GM21423 (cell line): ENCODE measurements around the gene C5orf46.
"Not testable (repeated sequence)": the region's sequence is repeated elsewhere in the genome, so short reads cannot be mapped to it uniquely, and the experiment has no call there.

Experiments used
- ATAC-seq: cut with Tn5 transposase; IDR thresholded peaks from one replicate; pipeline ENCODE4 v1.9.1; 2021; ENCODE audit warnings: mild to moderate bottlenecking, moderate library complexity; ENCODE audit not compliant: unreplicated experiment

C5orf46 gene

GRCh38 chr5:147906326-147907095, at the start of gene C5orf46:
Gene C5orf46, minus strand, starts transcription at chr5:147906538. Its CDS starts 37 bp downstream, at chr5:147906501.
- ATAC-seq = no peak

GRCh38 chr5:147954971-147955370, 48.6 kb upstream of the C5orf46 start:
- no peak for ATAC-seq

GRCh38 chr5:147949711-147950573, 43.6 kb upstream of the C5orf46 start:
- peak; percentile 80 for ATAC-seq

- not testable (repeated sequence) for ATAC-seq
Measured at GRCh38 chr5:147946658-147947274, 40.4 kb upstream of the C5orf46 start.

GRCh38 chr5:147939431-147940114, 33.2 kb upstream of the C5orf46 start:
- no peak for ATAC-seq

- ATAC-seq = no peak
Measured at GRCh38 chr5:147935032-147935431, 28.7 kb upstream of the C5orf46 start.

GRCh38 chr5:147930769-147931168, 24.4 kb upstream of the C5orf46 start:
- ATAC-seq = peak; percentile 68

GRCh38 chr5:147927901-147928300, 21.6 kb upstream of the C5orf46 start:
- no peak for ATAC-seq

- no peak for ATAC-seq
Measured at GRCh38 chr5:147925020-147925419, 18.7 kb upstream of the C5orf46 start.

- ATAC-seq = no peak
Measured at GRCh38 chr5:147921136-147921535, 14.8 kb upstream of the C5orf46 start.

- no peak for ATAC-seq
Measured at GRCh38 chr5:147920420-147921030, 14.2 kb upstream of the C5orf46 start.

GRCh38 chr5:147918899-147919298, 12.6 kb upstream of the C5orf46 start:
- ATAC-seq = no peak

GRCh38 chr5:147918101-147918685, 11.9 kb upstream of the C5orf46 start:
- no peak for ATAC-seq

- no peak for ATAC-seq
Measured at GRCh38 chr5:147913786-147914185, 7.4 kb upstream of the C5orf46 start.

GRCh38 chr5:147912011-147912410, 5.7 kb upstream of the C5orf46 start:
- ATAC-seq = no peak

- ATAC-seq = no peak
Measured at GRCh38 chr5:147911427-147911826, 5.1 kb upstream of the C5orf46 start.

- no peak for ATAC-seq
Measured at GRCh38 chr5:147904110-147904509, 2.2 kb downstream of the C5orf46 start.

GRCh38 chr5:147902609-147903115, 3.7 kb downstream of the C5orf46 start:
- ATAC-seq = no peak

- ATAC-seq = no peak
Measured at GRCh38 chr5:147901599-147902039, 4.7 kb downstream of the C5orf46 start.

GRCh38 chr5:147898875-147899401, 7.4 kb downstream of the C5orf46 start:
- no peak for ATAC-seq
